Keratinocyte (primary cell): ENCODE measurements around the gene WEE2.

Source experiments
- EZH2 ChIP-seq: IDR thresholded peaks from one replicate; pipeline ENCODE4 v1.6.1; 2012; ENCODE audit warnings: inconsistent platforms, mild to moderate bottlenecking, low read length, moderate library complexity
- TF ChIP-seq, protein P1 (sequence below), 3 experiments: IDR thresholded peaks in 1 of 3; conservative IDR thresholded peaks in 1 of 3; optimal IDR thresholded peaks in 1 of 3; 2 replicates in 2 of 3; 3 replicates in 1 of 3; pipeline versions ENCODE3 to v1.5.1; 2011; ENCODE audit warnings: low read length in 3 of 3, mild to moderate bottlenecking in 3 of 3, moderate library complexity in 2 of 3, control low read depth in 1 of 3, inconsistent platforms in 1 of 3; ENCODE audit not compliant: insufficient read depth in 2 of 3; ENCODE audit errors: extremely low read depth in 1 of 3

DNA sequence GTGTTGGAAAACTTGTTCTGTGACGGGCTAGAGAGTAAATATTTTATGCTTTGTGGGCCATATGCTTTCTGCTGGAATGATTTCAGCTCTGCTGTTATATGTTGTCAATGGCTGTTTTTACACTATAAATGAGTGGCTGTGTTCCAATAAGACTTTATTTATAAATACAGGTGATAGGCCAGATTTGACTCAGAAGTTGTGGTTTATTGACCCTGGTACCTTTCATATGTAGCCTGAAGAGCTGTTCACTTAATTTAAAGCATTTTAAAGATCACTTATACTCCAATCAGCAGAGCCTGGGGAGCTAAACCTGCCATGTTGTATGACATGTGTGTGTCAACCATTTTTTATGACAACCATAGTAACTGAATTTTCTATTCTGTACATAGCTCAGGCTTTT, 20.9 kb downstream of the WEE2 start:
- TF ChIP-seq, protein P1, sequence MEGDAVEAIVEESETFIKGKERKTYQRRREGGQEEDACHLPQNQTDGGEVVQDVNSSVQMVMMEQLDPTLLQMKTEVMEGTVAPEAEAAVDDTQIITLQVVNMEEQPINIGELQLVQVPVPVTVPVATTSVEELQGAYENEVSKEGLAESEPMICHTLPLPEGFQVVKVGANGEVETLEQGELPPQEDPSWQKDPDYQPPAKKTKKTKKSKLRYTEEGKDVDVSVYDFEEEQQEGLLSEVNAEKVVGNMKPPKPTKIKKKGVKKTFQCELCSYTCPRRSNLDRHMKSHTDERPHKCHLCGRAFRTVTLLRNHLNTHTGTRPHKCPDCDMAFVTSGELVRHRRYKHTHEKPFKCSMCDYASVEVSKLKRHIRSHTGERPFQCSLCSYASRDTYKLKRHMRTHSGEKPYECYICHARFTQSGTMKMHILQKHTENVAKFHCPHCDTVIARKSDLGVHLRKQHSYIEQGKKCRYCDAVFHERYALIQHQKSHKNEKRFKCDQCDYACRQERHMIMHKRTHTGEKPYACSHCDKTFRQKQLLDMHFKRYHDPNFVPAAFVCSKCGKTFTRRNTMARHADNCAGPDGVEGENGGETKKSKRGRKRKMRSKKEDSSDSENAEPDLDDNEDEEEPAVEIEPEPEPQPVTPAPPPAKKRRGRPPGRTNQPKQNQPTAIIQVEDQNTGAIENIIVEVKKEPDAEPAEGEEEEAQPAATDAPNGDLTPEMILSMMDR (optimal IDR thresholded peaks at IDR 0.05 in 1 of 3, IDR thresholded peaks at IDR 0.05 in 1 of 3, conservative IDR thresholded peaks at IDR 0.05 in 1 of 3; ENCODE audit: extremely low read depth in 1 of 3, insufficient read depth in 2 of 3, low read length in 3 of 3) = no peak
- TF ChIP-seq EZH2 = no peak
